ENCODE measurements around the gene HMBS.
"Not testable (repeated sequence)": the region's sequence is repeated elsewhere in the genome, so short reads cannot be mapped to it uniquely, and the experiment has no call there.

The HMBS gene

DNA sequence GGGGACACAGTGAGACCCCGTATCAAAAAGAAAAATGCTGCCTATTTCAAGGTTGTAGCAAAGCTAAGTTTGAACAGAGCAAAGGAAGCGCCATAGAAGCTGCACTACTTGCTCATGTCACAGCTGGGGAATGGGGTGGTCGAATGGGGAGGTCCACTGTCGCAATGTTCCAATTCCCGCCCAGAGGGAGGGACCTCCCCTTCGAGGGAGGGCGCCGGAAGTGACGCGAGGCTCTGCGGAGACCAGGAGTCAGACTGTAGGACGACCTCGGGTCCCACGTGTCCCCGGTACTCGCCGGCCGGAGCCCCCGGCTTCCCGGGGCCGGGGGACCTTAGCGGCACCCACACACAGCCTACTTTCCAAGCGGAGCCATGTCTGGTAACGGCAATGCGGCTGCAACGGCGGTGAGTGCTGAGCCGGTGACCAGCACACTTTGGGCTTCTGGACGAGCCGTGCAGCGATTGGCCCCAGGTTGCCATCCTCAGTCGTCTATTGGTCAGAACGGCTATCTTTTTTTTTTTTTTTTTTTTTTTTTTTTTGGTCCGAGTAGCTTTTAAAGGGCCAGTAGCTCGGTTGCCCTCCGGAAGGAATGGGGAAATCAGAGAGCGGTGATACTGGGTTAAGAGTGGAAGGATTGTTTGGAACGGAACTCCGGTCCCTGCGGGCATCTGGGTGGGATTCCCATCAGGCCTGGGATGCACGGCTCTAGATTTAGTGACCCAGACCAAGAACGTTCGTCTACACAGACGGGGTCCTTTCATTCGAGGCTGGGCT, at the start of gene HMBS:
Gene HMBS (plus strand): TSS at position 219 of the 774 bp plus-strand sequence. CDS start 153 bp downstream, at position 372.
- peak; percentile 86 to 97 (median 87) for DNase-seq (ENCODE audit: low read depth in 2 of 3, low spot score in 2 of 3)

DNA sequence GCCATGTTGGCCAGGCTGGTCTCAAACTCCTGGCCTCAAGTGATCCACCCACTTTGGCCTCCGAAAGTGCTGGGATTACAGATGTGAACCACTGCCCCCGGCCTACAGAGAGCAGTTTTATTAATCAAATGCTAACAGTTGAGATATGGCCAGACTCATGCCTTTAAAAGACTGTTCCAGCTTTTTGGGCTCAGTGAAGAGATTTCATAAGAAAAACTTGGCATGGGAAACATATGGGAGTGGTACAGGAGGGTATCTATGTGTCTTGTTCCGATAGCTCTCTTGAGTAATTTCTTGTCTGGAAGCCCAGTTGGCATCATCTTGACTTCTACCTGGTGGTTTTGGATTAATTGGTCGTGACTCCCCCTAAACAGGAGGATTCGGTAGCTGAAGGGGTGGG, 45.8 kb upstream of the HMBS start:
- no peak for DNase-seq (ENCODE audit: low read depth in 2 of 3, low spot score in 2 of 3)

DNA sequence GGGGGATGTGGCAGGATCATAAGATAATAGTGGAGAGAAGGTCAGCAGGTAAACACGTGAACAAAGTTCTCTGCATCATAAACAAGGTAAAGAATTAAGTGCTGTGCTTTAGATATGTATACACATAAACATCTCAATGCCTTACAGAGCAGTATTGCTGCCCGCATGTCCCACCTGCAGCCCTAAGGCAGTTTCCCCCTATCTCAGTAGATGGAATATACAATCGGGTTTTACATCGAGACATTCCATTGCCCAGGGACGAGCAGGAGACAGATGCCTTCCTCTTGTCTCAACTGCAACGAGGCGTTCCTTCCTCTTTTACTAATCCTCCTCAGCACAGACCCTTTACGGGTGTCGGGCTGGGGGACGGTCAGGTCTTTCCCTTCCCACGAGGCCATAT, 45.2 kb upstream of the HMBS start:
- not testable (repeated sequence) for DNase-seq (ENCODE audit: low read depth in 2 of 3, low spot score in 2 of 3)

DNA sequence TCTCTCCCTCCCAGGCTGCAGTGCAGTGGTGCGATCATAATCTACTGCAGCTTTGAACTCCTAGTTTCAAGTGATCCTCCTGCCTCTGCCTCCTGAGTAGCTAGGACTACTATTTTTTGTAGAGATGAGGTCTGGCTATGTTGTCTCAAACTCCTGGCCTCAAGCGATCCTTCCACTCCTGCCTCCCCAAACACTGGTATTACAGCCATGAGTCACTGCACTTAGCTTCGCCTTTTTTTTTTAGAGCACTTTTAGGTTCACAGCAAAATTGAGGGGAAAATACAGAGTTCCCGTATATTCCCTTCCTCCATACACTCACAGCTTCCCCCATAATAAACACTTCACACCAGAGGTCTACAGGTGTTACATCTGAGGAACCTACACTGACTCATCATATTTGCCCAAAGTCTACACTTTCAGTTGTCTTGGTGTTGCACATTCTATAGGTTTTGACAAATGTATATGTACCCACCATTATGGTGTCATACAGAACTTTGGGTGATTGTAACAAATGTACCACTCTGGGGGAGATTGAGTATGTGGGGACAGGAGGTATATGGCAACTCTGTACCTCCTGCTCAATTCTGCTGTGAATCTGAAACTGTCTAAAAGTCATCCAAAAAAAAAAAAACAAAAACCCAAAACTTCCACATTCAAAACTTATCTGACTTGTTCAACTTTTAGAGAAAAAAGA, 42.7 kb upstream of the HMBS start:
- DNase-seq (ENCODE audit: low read depth in 2 of 3, low spot score in 2 of 3): no peak

DNA sequence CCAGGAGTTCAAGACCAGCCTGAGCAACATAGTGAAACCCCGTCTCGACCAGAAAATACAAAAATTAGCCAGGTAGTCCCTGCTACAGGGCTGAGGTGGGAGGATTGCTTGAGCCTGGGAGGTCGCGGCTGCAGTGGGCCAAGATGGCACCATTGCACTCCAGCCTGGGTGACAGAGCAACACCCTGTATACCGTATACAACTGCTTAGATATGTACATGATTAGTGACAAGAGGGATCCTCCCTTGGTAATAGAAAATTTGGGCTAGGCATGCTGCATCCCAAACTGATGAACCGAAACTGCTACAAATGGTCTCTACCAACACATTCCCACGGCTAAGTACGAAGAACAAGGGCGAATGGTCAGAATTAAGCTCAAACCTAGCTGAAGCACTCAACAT, 41.8 kb upstream of the HMBS start:
- no peak for DNase-seq (ENCODE audit: low read depth in 2 of 3, low spot score in 2 of 3)

DNA sequence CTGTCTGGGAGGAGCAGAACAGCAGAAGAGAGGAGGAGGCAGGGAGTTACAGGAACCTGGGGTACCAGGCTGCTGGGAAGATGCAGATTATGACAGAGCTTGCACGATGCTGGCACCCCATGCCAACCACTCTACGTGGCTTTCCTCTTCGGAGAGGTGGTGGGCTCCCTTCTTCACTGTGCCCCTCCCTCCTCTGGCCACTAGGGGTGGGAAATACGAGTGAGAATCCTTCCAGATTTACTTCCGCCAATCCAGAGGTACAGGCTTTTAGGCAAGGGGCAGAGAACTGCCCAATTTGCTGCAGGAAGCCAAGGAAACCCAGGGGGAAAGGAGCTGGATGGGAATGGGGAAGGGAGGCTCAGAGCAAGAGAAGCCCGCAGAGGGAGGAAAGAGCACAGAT, 40.0 kb upstream of the HMBS start:
- no peak for DNase-seq (ENCODE audit: low read depth in 2 of 3, low spot score in 2 of 3)

DNA sequence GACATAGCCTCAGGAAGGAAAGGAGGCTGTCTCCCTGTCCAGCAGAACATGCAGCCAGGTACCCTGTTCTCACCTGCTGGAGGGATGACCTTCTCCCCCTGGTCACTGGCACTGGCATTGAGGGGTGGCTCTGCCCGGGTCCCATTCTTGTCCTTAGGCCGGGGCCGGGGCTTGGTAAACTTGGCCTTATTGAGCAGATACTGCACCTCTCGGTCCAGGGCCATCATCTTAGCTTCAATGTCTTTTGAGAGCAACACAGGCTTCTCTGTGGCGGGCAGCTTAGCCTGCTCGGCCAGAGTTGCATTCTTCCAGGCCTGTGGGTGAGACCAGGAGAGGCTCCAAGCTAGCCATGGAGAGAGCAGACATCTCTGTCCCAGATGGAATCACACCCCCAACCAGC, 38.2 kb upstream of the HMBS start:
- DNase-seq (ENCODE audit: low read depth in 2 of 3, low spot score in 2 of 3): no peak

DNA sequence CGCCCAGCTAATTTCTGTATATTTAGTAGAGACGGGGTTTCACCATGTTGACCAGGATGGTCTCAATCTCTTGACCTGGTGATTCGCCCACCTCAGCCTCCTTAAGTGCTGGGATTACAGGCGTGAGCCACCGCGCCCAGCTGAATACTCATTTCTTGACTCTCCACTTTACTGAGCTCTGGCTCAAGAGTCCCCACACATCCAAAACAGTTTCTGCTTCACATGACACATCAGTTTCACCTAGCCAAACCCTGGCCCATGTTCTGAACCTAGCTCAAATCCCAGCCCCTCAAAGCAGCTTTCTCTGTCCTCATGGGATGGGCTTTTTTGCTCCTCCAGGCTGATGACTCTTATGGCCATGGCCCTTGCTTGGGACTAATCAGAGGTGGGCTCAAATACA, 37.5 kb upstream of the HMBS start:
- DNase-seq (ENCODE audit: low read depth in 2 of 3, low spot score in 2 of 3): no peak

DNA sequence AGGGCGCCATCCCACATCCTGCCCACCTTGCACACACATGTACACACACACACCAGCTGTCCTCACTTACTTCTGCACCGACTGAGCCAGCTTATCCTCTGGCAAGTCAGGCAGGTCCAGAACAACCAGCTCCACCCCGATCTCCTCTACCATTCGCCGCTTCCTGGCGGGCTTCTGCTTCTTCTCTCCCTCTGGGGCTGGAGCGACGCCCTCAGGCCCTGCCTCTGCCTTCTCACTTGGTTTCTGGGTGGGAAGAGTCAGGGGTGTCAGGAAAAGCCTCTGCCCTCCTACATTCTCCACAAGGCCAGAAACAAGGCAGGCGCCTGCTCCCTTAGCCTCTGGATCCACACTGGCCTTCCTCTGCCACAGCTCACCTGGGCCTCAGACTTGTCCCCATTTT, 36.0 kb upstream of the HMBS start:
- no peak for DNase-seq (ENCODE audit: low read depth in 2 of 3, low spot score in 2 of 3)

DNA sequence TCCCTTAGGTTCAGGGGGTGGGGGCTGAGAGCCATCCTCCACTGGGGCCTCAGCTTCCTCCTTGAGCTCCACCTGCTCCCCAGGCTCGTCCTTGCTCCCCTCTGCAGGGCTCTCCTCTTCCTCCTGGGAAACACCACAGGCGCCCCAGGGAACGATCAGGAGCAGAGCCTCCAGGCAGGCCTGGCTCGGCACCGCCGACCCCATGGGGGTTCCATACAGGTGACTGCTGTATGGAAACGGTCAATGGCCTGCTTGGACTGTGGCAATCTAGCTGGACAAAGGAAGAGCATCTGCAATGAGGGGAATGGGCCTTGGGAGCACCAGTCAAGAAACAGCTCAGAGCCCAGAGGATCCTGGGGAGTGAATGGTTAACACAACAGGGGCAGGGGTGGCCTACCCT, 35.6 kb upstream of the HMBS start:
- DNase-seq (ENCODE audit: low read depth in 2 of 3, low spot score in 2 of 3): no peak

DNA sequence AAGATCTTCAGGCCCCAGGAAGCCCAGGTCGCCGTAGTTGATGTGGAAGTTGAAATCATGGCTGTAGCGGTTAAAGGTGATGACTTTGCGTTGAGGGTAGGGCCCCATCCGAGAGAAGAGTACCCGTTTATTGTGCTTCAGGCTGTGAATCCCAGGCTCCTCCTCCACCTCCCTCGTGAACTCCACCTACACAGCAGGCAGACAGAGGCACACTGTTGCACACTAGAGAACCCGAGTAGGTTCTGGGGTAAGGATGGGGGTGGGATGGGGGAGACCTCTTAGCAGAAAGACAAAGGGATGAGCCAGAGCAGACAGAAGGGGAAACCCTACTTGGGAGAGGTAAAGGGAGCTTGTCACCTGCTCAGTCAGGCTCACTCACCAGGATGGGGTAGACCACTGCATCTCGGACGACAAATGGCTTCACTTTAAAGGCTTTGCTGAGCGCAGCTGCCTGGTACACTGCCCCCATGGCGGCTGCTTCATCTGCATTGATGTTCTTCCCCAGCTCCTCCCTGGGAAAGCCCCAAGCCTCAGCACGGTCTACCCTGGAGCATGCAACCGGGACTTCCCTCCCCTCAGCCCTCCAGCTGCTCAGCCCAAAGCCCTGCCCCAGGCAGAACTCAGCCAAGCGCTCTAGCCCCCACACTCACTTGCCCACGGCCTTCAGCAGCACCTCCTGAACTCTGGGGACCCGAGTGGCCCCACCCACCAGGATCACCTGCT, 33.1 kb upstream of the HMBS start:
- DNase-seq (ENCODE audit: low read depth in 2 of 3, low spot score in 2 of 3): no peak

DNA sequence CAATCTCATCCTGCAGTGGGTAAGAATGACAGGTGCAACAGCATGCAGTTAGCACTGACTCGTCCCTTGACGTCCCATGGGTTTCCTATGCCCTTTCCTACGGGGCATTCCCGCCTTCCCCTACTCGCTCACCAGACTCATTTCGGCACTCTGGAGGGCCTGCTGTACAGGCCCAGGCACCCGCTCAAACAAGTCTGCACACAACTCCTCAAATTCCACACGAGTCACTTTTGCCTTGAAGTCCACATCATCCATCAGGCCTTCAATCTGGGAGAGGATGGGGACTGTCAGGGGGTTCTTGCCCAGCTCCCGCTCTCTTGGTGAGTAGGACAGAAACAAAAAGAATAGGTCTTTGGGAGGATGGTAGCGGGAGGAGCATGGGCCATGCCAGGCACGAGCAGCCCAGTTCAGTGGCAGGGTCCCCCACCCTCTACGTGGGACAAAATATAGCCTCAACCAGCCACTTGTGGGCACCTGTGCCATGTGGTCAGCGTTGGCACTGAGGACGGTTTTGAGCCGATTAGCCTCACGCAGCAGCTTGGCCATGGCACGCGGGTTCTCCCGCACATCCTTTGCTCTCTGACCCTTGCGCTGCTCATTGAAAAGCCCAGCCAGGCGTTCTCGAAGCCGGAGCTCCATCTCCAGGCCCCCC, 32.4 kb upstream of the HMBS start:
- no peak for DNase-seq (ENCODE audit: low read depth in 2 of 3, low spot score in 2 of 3)

DNA sequence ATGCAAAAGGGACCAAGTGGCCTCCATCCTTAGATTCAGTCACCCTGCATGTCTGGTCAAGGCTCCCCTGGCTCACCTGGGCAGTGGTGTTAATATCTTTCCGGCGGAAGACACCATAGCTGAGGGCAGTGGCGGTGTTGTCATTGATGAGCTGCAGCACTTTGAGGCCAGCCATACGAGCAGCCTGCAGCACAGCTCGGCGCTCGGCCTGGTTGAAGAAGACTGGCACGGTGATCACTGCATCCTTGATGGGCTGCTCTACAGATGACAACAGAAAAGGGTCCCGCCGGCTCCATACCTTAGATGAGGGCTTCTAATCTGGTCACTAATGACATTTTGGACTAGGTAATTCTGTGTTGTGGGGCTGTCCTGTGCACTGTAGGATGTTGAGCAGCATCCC, 30.3 kb upstream of the HMBS start:
- DNase-seq (ENCODE audit: low read depth in 2 of 3, low spot score in 2 of 3): no peak

DNA sequence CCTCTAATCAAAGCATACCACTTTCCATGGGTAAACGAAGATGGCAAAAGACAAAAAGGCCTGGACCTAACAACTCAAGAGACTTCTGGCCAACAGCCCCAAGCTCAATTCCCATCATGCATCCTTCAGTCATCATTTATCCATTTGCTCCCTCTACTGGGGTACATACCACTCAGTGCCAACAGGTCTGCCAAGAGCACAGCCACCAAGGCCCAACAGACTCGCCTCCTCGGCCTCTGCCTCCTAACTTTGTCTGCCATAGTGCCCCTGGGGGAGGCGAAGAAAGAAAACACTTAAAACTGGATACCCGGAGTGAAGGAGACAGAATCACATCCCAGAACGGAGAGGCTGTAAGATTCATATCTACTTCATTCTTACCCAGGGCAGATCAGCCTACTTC, 28.8 kb upstream of the HMBS start:
- no peak for DNase-seq (ENCODE audit: low read depth in 2 of 3, low spot score in 2 of 3)

DNA sequence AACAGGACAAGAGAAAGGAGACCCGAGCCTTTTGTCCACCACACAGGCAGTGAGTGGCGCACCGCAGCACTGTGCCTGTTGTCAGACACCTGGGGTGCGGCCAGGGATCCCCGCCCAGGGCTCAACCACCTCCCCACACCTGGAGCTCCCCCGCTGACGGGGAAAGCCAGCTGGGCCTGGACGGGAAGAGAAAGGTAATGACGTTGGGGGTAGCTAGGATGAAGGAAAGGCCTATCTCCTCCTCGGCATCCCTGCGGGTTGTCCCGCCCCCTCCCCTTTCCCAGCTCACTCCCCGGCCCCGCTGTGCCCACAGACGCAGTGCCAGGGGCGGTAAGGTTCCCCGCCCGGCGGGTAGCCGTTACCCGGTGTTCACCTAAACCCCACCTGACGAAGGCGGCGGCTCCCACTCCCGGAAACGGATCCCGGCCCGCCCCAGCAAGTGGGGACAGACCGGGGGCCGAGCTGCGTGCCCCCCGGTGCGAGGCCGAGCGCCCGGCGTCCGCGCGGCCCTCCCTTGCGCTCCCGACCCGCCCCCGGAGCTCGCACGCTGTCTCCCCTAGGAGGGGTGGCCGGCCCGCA, 28.2 kb upstream of the HMBS start:
- DNase-seq (ENCODE audit: low read depth in 2 of 3, low spot score in 2 of 3): peak in 2 of 3 experiments; percentile 16 to 23

DNA sequence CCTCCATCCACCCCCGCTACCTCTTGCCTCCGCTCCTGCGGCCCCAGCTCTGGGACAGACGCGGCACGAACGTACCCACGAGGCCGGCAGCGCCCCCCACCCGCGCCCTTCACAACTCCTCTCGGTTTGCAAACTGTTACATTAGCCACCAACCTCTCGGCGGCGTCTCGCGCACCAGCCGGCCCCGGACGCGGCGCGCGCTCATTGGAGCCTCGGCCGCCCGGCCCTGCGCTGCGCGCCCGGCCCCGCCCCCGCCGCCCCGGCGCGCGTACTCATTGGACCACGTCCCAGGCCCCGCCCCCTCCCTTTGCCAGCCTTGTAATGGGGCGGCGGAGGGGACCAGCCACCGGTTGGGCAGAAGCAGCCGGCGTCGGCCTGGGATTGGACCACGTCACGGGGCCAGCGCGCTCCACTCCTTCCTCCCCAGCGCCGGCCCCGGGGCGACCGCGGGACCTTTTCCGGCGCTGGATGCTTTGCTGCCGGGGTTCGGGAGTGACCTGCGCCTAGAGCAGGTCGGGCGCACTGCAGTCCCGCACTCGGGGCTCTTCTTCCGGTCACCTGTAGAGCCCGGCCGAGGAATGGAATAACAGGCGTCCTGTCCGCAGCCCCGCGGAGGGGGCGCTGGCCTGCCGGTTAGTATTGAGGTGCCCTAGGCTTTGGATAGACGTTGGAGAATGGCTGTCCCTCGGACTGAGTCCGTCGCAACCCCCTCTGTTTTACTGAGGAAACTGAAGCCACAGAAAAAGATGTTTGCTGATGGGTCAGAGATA, 27.5 kb upstream of the HMBS start, which contains the start of gene HYOU1:
Gene HYOU1 (minus strand): TSS at position 206 of the 770 bp plus-strand sequence. CDS start 1,045 bp downstream, outside the sequence.
- peak; percentile 96 to 98 (median 98) for DNase-seq (ENCODE audit: low read depth in 2 of 3, low spot score in 2 of 3)

DNA sequence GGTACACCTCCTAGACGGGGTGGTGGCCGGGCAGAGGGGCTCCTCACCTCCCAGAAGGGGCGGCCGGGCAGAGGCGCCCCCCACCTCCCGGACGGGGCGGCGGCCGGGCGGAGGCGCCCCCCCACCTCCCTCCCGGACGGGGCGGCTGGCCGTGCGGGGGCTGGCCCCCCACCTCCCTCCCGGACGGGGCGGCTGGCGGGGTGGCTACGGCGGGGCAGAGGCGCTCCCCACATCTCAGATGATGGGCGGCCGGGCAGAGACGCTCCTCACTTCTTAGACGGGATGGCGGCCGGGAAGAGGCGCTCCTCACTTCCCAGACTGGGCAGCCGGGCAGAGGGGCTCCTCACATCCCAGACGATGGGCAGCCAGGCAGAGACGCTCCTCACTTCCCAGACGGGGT, 25.6 kb upstream of the HMBS start:
- not testable (repeated sequence) for DNase-seq (ENCODE audit: low read depth in 2 of 3, low spot score in 2 of 3)

DNA sequence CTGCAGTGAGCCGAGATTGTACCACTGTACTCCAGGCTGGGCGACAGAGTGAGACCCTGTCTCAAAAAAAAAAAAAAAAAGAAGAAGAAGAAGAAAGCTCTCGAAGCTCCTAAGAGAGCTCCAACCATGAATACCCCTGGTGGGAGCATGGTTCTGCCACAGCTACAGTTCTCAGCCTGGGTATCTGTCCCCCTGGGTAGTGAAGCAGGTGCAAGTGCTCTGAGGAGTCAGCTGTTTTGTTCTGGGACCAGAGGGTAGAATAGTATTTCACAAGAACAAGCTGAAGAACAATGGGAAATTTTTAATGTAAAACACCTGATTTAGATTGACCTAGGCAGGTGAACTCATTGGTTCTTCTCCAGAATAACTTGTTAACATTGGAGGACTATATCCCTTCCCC, 23.4 kb upstream of the HMBS start:
- DNase-seq (ENCODE audit: low read depth in 2 of 3, low spot score in 2 of 3): no peak

DNA sequence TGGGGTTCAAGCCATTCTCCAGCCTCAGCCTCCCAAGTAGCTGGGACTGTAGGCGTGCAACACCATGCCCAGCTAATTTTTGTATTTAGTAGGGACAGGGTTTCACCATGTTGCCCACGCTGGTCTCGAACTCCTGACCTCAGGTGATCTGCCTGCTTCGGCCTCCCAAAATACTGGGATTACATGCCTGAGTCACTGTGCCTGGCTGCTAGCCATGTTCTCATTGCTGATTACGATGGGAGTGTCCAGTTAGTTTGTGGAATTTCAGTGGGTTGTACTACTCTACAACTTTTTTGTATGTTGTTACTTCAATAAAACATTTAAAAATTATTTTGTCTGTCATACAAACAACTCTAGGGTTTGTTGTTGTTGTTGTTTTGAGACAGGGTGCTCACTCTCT, 21.9 kb upstream of the HMBS start:
- DNase-seq (ENCODE audit: low read depth in 2 of 3, low spot score in 2 of 3): no peak

DNA sequence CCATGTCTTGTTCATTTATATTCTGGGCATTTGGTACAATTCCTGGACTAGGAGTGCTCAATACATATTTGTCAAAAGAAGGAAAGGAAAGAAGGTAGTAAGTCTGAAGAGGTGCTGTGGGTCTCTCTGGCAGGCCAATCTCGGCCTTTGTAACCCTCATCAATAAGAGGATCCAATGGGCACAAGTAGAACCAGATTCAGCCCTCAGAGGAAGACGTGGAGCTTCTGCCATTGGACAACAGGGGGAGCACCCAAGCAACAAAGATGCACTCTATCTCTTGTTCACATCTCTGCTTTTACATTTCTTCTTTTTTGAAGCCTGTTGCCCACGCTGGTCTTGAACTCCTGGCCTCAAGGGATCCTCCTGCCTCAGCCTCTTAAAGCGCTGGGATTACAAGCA, 19.3 kb upstream of the HMBS start:
- no peak for DNase-seq (ENCODE audit: low read depth in 2 of 3, low spot score in 2 of 3)

All from activated CD8-positive, alpha-beta memory T cell treated with anti-CD3 and anti-CD28 coated beads for 48 hours (primary cell).